ENCODE measurements around the gene ARMC5. TPM values are rescaled to one million over a fixed set of nuclear protein-coding genes. Genes with fewer than 3 reads are reported as not detected.

Gene ARMC5
- total RNA-seq, 1 experiment from 2014 or later: 11.8 TPM

GRCh38 chr16:31417916-31418315 is 41.4 kb upstream of the ARMC5 start (continued):
- no peak for TF ChIP-seq CTCF (IDR thresholded peaks at IDR 0.05 in 2 of 3, conservative IDR thresholded peaks at IDR 0.05 in 1 of 3; ENCODE audit: borderline replicate concordance in 1 of 3, insufficient read depth in 1 of 3, low read depth in 2 of 3, low read length in 2 of 3)
- no peak for TF ChIP-seq ZFX (IDR thresholded peaks at IDR 0.05)
- TF ChIP-seq ELF1 (IDR thresholded peaks at IDR 0.05; ENCODE audit: borderline replicate concordance, low read depth): no peak
- TF ChIP-seq YY1 (IDR thresholded peaks at IDR 0.05; ENCODE audit: extremely low read depth, insufficient replicate concordance, low read depth, low read length): no peak
- no peak for TF ChIP-seq MAX (IDR thresholded peaks at IDR 0.05)
- TF ChIP-seq POLR2A (IDR thresholded peaks at IDR 0.05; ENCODE audit: borderline replicate concordance, extremely low read depth, insufficient read depth, insufficient read length): no peak

GRCh38 chr16:31420037-31420436 is 39.3 kb upstream of the ARMC5 start:
- no peaks in the 10 kb centered on the region for H4K20me1 ChIP-seq (ENCODE audit: insufficient read depth)
- no peak for DNase-seq (ENCODE audit: low read depth, low spot score)
- H3K4me1 ChIP-seq (ENCODE audit: control insufficient read depth in 1 of 2, insufficient read depth in 2 of 2, low read length in 2 of 2): no peaks in the 10 kb centered on the region
- no peaks in the 10 kb centered on the region for H3K36me3 ChIP-seq (ENCODE audit: control insufficient read depth in 1 of 2, insufficient read depth in 2 of 2, low read length in 2 of 2)
- ChIA-PET POLR2A (interaction anchor here (1.1 kb wide), 1 partner anchor 240 kb away, joined by 3 read pairs; the partner anchor contains the start of gene FUS), CTCF (no interaction called here), RAD21 (ENCODE audit: low non-redundant PET in 1 of 2, low total read pairs in 2 of 2, uncharacterized antibody in 2 of 2, unreplicated experiment in 2 of 2) (no interaction called here)
- no peak for TF ChIP-seq JUND (IDR thresholded peaks at IDR 0.05)
- BruUV-seq (replicated peaks): no TSS peak
- no peak overlapping the region for H2AFZ ChIP-seq (ENCODE audit: low read depth, low read length, poor library complexity, severe bottlenecking)
- no peaks in the 10 kb centered on the region for H3K9me2 ChIP-seq (ENCODE audit: insufficient read depth)
- H3K79me2 ChIP-seq (ENCODE audit: insufficient read depth, low read length): no peaks in the 10 kb centered on the region
- no peak overlapping the region for H3K9ac ChIP-seq (ENCODE audit: low read length)
- no peaks in the 10 kb centered on the region for H3K9me3 ChIP-seq (ENCODE audit: control insufficient read depth in 1 of 2, insufficient read depth in 1 of 2, low read depth in 1 of 2, low read length in 2 of 2)
- no peak for ATAC-seq
- intact Hi-C loops (cut with micrococcal nuclease): no loop called here
- H3K4me2 ChIP-seq (ENCODE audit: low read length): no peak overlapping the region
- peaks cover 9% of the 10 kb centered on the region; the same call in 1 of the 2 replicates for H3K27me3 ChIP-seq (ENCODE audit: insufficient read depth, low read length)
- no peak overlapping the region for H3K4me3 ChIP-seq (replicated peaks in 1 of 2; ENCODE audit: low read depth in 1 of 2, low read length in 2 of 2)
- H3K27ac ChIP-seq (ENCODE audit: low read depth, low read length): no peak overlapping the region

Measured in HCT116 (cell line).